ENCODE results near the gene BNC2.

DNA sequence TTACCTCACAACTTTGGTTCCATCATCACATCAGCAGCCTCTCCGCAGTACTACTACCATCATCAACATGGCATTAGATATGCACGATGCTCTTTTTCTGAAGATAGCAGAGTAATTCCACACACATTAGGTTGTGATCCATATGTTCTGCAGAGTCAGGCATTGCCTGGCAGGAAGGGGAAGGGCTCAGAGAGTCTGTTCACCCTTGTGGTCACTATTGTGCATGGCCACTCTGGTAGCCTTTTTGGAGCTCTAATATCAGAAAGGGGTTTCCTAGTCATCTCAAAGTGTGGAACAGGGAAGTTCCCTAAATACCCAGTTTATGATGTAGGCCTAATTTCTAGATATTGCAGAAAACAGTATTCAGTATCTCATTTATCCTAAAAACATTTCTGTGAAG lies 373.6 kb downstream of the BNC2 start:
- TF ChIP-seq TARDBP (IDR thresholded peaks at IDR 0.05) (no peak), SP1 (IDR thresholded peaks at IDR 0.05) (no peak)
